NCI-H460 (cell line): ENCODE data around the gene SARDH. TPM values are rescaled to one million over a fixed set of nuclear protein-coding genes. Genes with fewer than 3 reads are reported as not detected.

ENCODE experiments used
- DNase-seq: peaks from one replicate; pipeline ENCODE4 v3.0.0-alpha.2; 2016; ENCODE audit warnings: low read depth; ENCODE audit errors: extremely low read depth
- total RNA-seq: library from RNA; depleted of rRNA; stranded (reverse); fragments of >200 nt; shearing (Covaris generic); gene quantifications from 2 replicates; pipeline ENCODE4 v1.2.3, GENCODE V29; 2014

SARDH gene
- total RNA-seq, 1 experiment from 2014 or later, result 0.07 TPM

DNA sequence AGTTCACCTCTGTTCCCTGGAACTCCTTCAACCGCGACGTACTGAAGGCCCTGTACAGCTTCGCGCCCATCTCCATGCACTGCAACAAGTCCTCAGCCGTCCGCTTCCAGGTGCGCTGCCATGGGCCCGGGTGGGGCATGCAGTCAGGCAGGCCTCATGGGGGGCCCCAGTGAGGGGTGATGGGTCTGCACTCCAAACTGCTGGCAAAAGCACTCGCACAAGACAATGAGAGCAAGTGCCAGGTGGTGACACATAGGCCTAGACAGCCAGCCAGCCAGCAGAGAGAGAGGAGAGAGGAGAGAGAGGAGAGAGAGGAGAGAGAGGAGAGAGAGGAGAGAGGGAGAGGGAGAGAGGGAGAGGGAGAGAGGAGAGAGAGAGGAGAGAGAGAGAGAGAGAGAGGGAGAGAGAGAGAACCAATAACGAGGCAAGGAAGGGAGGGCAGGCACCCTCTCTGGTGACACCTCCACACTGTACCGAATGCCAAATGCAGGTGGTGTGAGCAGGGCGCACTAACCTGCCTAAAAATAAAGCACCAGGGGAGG lies 81.0 kb downstream of the SARDH start:
- no peak for DNase-seq

GRCh38 chr9:133656211-133657119 lies 81.7 kb downstream of the SARDH start:
- no peak for DNase-seq

- no peak for DNase-seq
Observed at GRCh38 chr9:133655701-133656100, 82.5 kb downstream of the SARDH start.

DNA sequence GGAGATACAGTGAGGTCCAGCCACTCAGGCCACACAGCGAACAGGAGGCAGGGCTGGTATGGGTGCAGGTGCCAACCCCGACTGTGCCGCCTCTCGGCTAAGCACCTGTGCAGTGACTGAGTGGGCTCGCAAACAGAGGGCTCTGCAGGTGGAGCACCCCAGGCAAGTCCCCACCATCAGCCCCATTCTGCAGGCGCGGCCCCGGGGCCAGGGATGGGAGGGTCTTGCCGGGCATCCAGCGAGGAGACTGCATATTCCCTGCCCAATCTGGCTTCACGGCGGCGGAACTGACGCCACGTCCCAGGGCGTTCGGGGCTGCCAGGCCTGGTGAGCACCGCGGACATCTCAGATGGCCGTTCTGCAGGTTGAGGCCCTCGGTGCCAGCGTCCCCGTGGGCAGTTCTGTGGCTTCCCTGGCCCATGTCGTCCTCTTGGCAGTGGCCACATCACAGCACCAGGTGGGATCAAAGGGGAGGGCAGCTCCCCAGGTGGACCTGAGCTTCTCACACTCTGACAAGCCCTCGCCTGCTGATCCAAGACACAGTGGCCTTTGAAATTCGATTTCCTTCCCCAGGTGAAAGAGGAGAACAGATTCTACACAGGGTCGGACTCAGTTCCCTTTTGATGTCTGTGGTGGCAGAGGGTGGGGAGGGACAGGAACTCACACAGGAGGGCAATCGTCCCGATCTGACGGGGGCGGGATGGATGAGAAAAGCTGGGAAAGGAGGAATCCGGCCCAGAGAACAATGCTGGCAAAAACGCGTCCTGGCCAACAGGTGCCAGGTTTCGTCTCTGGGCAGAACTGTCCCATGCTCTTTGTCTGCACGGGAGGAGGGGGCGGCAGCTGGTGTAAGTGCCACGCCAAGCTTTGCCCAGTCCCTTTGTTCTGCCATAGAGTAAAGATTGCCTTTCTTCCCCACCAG lies 83.2 kb downstream of the SARDH start:
- no peak for DNase-seq

- DNase-seq, result no peak
Observed at GRCh38 chr9:133653638-133654037, 84.5 kb downstream of the SARDH start.

DNA sequence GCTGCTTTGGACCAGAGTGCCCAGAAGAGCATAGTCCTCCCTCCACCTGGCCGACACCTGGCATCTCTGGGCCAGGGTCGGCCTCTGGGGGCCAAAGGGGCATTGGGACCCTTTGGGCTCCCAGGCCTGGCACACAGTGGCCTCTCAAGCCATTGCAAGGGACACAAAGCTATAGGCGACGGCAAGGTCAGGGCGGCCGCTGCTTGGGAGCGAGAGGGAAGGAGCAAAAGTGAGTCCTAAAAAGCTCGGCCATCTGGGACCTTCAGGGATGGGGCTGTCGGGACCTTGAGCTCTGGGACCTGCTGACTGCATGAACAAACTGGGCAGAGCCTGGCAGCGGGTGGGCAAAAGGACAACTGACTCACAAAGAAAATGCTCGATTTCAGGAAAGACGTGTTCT lies 88.1 kb downstream of the SARDH start:
- no peak for DNase-seq

GRCh38 chr9:133649194-133649593 lies 89.0 kb downstream of the SARDH start:
- DNase-seq, result no peak

DNA sequence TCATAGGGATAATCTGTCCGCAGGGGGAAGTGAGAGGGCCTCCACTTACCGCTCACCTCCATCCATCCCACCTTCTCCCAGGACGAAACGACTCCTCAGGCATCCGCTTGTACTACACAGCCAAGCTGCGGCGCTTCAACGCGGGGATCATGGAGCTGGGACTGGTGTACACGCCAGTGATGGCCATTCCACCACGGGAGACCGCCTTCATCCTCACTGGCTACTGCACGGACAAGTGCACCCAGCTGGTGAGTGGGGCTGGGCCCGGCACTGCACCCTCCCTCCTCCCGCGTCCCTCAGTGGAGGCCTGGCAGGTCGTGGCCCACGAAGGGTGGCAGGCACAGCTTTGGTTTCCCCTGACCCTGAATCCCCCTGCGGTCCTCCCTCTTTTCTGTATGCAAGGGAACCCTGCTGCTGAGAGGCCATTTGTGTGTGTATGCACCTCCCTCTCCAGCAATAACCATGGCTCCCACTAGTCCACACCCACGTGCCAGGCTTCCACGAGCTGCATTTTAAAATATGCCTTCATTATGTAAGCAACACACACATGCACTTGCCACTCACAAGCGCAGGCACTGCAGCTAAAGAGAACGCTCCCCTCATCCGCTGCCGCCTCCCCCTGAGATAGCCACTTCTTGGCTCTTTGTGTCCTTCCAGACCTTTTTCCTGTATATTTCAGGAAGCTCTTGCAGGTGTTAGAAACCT lies 90.2 kb downstream of the SARDH start:
- no peak for DNase-seq

DNA sequence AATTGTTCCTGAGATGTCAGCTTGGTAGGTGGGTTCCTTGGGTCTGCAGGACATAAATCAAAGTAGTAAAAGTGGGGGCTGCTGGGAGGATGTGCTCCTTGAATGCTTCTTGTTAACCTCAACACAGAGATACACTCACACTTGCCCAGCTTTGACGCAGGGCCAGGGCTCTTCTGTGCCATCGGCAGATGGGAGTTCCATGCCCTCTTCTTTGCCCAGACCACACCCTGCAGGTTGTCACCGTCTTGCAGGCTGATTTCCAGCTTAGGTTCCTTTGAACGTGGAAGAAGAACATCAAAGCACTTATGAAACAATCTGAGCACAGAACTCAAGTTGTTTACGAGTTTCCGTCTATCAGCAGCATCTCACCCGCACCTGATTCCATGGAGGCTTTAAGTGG lies 91.0 kb downstream of the SARDH start:
- no peak for DNase-seq

GRCh38 chr9:133645021-133645765 lies 93.0 kb downstream of the SARDH start:
- DNase-seq, result no peak

DNA sequence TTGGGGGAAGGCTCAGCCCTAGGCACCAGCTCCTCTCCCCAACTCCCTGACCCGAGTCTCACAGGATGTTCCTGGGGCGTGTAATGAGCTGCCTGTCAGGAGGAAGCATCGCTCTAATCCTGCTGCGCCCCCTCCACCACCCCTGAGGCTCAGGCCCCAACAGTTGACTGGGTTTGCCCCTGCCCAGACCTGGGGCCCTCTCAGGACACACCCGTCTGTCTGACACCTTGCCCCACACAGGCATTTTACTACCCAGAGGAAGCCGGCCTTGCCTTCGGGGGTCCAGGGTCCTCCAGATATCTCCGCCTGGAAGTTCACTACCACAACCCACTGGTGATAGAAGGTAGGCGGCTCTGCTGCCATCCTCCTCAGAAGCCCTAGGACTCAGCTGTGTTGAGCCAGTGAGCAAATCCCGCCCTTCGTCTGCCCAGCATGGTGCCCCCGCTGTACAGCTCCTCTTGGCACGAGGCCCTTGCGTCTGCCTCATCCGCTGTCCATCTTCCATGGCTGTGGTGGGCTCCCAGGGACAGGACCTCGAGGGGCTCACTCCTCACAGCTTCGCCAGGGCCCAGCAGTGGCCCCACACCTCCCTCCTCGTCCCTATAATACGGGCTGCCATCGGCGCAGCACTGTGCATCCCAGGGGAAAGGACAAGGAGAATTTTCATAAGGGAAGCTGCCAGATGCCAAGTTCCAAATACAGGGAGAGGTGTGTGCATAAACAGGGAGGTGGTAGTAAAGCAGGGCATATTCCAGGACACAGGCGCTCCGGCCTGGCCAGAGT lies 94.0 kb downstream of the SARDH start:
- no peak for DNase-seq

DNA sequence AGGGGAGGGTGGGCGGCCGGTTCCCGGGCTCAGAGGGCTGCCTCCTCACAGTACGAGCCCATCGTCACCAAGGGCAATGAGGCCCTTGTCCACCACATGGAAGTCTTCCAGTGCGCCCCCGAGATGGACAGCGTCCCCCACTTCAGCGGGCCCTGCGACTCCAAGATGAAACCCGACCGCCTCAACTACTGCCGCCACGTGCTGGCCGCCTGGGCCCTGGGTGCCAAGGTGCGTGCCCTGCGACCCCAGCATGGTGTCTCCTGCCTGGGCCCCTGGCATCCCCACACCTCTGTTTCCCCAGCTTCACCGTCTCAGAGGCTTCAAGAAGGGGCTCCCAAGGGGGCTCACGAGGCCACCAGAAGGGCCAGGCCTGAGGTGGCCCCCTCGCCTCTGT lies 94.8 kb downstream of the SARDH start:
- no peak for DNase-seq

DNA sequence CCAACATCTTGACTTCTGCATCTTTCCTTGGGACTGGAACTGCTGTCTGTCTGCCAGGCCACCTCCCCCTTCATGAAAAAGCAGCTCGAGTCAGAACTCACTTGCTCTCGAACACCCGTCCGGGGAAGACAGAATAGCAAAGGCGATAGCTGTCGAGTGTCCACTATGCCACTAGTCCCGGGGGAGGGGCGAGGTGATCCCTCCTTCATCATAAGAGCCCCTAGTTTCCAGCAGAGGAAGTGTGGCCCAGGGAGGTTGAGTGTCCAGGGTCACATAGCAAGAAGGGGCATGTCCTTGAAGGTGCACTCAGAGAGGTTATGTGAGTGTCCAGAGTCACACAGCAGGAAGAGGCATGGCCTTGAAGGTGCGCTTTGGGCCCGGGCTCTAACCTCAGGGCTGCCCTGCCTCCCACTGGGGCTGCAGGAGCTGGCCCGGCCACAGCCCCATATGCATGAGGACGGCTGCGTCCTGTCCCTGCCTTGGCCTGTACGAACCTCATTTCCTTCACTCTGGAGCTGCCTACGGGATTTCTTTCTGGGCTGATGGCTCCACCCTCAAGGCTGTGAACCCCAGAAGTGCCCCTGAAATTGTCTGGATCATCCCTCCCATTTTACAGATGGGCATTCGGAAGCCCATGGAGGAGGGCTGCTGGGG lies 95.3 kb downstream of the SARDH start:
- no peak for DNase-seq

DNA sequence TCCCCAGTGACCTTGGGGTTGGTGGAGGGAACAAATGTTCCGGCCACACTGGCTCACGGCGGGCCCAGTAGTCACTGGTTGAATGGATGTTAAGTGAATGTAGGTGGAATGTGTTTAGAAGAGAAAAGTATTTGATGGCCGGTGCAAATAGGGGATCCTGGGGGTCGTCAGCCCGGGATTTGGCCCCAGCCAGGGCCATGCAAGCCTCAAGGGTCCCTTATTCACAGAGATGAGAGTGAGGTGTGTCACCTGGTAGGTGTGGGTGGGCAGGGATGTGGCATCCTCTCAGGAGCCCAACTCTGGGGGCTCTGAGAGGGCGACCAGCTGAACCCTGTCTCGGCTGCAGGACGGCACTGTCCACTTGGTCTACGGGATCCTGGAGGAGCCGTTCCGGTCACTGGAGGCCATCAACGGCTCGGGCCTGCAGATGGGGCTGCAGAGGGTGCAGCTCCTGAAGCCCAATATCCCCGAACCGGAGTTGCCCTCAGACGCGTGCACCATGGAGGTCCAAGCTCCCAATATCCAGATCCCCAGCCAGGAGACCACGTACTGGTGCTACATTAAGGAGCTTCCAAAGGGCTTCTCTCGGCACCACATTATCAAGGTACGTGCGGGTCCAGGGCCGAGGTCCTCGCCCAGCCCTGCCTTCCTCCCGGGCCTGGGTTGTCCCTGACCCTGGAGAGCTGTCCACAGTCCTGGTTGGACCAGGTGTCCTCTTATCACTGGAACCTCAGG lies 96.1 kb downstream of the SARDH start:
- DNase-seq, result no peak

DNA sequence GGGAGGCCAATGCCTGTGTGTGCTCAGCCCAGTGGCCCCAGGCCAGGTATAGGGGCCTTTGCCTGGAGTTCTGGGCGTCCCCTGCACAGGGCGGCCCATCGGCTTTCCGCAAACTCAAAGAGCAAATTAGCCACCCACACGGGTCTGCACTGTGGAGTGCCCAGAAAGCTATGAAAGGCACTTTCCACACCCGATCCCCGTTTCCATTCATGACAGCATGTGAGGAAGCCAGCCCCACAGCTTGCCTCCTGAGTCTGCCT lies 96.8 kb downstream of the SARDH start:
- no peak for DNase-seq

- no peak for DNase-seq
Observed at GRCh38 chr9:133640580-133641395, 97.4 kb downstream of the SARDH start.

DNA sequence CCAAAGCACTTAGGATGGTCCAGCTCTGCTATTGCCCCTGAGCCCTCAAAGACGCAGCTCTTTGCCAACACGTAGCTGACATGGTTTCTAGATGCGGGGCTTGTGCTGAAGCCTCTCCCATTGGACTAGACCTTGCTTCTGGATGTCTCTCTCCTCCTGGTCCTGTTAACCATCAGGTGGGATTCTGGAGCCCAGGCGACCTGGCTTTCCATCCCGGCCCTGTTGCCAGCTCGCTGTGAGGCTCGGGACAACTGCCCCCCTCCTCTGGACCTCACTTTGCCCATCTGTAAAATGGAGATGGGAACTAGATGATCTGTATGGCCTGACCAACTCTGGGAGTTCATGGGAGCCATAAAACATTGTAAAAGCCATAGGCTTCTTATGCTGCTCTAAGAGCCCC lies 98.0 kb downstream of the SARDH start:
- no peak for DNase-seq
